Measurements from ENCODE around the gene CCL8.

GRCh38 chr17:34314279-34314678, 5.0 kb upstream of the CCL8 start:
- no peak for TF ChIP-seq CSDC2 (CRISPR knock-in tag; IDR thresholded peaks at IDR 0.05)
- TF ChIP-seq PPARA (CRISPR knock-in tag; IDR thresholded peaks at IDR 0.05; ENCODE audit: borderline replicate concordance): no peak
- TF ChIP-seq CREB5 (CRISPR knock-in tag; IDR thresholded peaks at IDR 0.05; ENCODE audit: low read depth): no peak
- TF ChIP-seq, protein P1, sequence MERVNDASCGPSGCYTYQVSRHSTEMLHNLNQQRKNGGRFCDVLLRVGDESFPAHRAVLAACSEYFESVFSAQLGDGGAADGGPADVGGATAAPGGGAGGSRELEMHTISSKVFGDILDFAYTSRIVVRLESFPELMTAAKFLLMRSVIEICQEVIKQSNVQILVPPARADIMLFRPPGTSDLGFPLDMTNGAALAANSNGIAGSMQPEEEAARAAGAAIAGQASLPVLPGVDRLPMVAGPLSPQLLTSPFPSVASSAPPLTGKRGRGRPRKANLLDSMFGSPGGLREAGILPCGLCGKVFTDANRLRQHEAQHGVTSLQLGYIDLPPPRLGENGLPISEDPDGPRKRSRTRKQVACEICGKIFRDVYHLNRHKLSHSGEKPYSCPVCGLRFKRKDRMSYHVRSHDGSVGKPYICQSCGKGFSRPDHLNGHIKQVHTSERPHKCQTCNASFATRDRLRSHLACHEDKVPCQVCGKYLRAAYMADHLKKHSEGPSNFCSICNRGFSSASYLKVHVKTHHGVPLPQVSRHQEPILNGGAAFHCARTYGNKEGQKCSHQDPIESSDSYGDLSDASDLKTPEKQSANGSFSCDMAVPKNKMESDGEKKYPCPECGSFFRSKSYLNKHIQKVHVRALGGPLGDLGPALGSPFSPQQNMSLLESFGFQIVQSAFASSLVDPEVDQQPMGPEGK (CRISPR knock-in tag; IDR thresholded peaks at IDR 0.05; ENCODE audit: borderline replicate concordance): no peak
- TF ChIP-seq RARB (CRISPR knock-in tag; IDR thresholded peaks at IDR 0.05): no peak
